Measurements from ENCODE around the gene GRB10.

GRCh38 chr7:50580057-50580456 is 202.6 kb downstream of the GRB10 start:
- TF ChIP-seq, protein P1, sequence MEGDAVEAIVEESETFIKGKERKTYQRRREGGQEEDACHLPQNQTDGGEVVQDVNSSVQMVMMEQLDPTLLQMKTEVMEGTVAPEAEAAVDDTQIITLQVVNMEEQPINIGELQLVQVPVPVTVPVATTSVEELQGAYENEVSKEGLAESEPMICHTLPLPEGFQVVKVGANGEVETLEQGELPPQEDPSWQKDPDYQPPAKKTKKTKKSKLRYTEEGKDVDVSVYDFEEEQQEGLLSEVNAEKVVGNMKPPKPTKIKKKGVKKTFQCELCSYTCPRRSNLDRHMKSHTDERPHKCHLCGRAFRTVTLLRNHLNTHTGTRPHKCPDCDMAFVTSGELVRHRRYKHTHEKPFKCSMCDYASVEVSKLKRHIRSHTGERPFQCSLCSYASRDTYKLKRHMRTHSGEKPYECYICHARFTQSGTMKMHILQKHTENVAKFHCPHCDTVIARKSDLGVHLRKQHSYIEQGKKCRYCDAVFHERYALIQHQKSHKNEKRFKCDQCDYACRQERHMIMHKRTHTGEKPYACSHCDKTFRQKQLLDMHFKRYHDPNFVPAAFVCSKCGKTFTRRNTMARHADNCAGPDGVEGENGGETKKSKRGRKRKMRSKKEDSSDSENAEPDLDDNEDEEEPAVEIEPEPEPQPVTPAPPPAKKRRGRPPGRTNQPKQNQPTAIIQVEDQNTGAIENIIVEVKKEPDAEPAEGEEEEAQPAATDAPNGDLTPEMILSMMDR (IDR thresholded peaks at IDR 0.05), result no peak
- no peak for TF ChIP-seq POLR2A (IDR thresholded peaks at IDR 0.05)
